Osteoblast (primary cell): ENCODE data around the gene ZFYVE9. TPM values are rescaled to one million over a fixed set of nuclear protein-coding genes. Genes with fewer than 3 reads are reported as not detected.

ENCODE experiments used
- DNase-seq: peaks from one replicate; pipeline ENCODE4 v3.0.0; 2011; ENCODE audit warnings: low spot score, mixed read lengths; ENCODE audit not compliant: insufficient read length; ENCODE audit errors: missing footprints
- H2AFZ ChIP-seq: 2 replicates; pipeline ENCODE4 v1.6.0; 2011; ENCODE audit warnings: mild to moderate bottlenecking, low read length
- H3K27ac ChIP-seq: 2 replicates; pipeline ENCODE4 v1.5.1; 2011; ENCODE audit warnings: mild to moderate bottlenecking, low read depth, low read length, moderate library complexity
- H3K27me3 ChIP-seq: 2 replicates; pipeline ENCODE4 v1.6.0; 2012; ENCODE audit warnings: mild to moderate bottlenecking, control low read depth, inconsistent platforms, low read length, moderate library complexity; ENCODE audit not compliant: insufficient read depth
- H3K36me3 ChIP-seq: 2 replicates; pipeline ENCODE4 v1.5.1; 2011; ENCODE audit warnings: mild to moderate bottlenecking, low read length, control low read depth, moderate library complexity; ENCODE audit not compliant: insufficient read depth
- H3K4me1 ChIP-seq: 2 replicates; pipeline ENCODE4 v1.5.1; 2011; ENCODE audit warnings: mild to moderate bottlenecking, low read length, control low read depth, moderate library complexity; ENCODE audit not compliant: insufficient read depth
- H3K4me2 ChIP-seq: 2 replicates; pipeline ENCODE4 v1.6.0; 2011; ENCODE audit warnings: mild to moderate bottlenecking, low read length; ENCODE audit not compliant: insufficient read depth
- H3K4me3 ChIP-seq: fragments of 200-600 bp; sonication (generic); 3 replicates; pipeline ENCODE4 v1.5.1; 2012; ENCODE audit warnings: mild to moderate bottlenecking, low read length, inconsistent platforms; ENCODE audit not compliant: insufficient read depth
- H3K79me2 ChIP-seq: 2 replicates; pipeline ENCODE4 v1.6.0; 2012; ENCODE audit warnings: mild to moderate bottlenecking, low read length, control low read depth, inconsistent platforms; ENCODE audit not compliant: insufficient read depth
- H3K9me3 ChIP-seq: 2 replicates; pipeline ENCODE4 v1.5.1; 2011; ENCODE audit warnings: low read depth, low read length, control low read depth
- H4K20me1 ChIP-seq: 2 replicates; pipeline ENCODE4 v1.6.0; 2012; ENCODE audit warnings: mild to moderate bottlenecking, low read length, control low read depth; ENCODE audit not compliant: insufficient read depth
- CTCF ChIP-seq: IDR thresholded peaks from 2 replicates; pipeline ENCODE4 v1.5.1; 2011; ENCODE audit warnings: mild to moderate bottlenecking, low read depth, low read length, moderate library complexity; ENCODE audit errors: extremely low read depth
- total RNA-seq: library from RNA; depleted of rRNA; stranded (reverse); fragments of >200 nt; gene quantifications from 2 replicates; pipeline ENCODE4 v1.2.3, GENCODE V29; 2012

ZFYVE9 gene
- total RNA-seq, 1 donor, result 38.0 TPM

GRCh38 chr1:52259886-52260285, 118.0 kb downstream of the ZFYVE9 start:
- H2AFZ ChIP-seq, result no peak overlapping the region
- H3K9me3 ChIP-seq, result no peaks in the 10 kb centered on the region
- no peak overlapping the region for H3K27ac ChIP-seq
- no peak for DNase-seq
- H4K20me1 ChIP-seq, result peaks cover 3% of the 10 kb centered on the region
- no peak overlapping the region for H3K4me3 ChIP-seq
- TF ChIP-seq CTCF, result no peak
- peaks cover 3% of the 10 kb centered on the region for H3K4me1 ChIP-seq
- no peak overlapping the region for H3K4me2 ChIP-seq
- H3K36me3 ChIP-seq, result no peaks in the 10 kb centered on the region
- no peaks in the 10 kb centered on the region for H3K27me3 ChIP-seq
- no peaks in the 10 kb centered on the region for H3K79me2 ChIP-seq

GRCh38 chr1:52263153-52263910, 121.4 kb downstream of the ZFYVE9 start:
- H4K20me1 ChIP-seq, result peaks cover 3% of the 10 kb centered on the region
- no peaks in the 10 kb centered on the region for H3K9me3 ChIP-seq
- DNase-seq, result no peak
- H2AFZ ChIP-seq, result no peak overlapping the region
- no peaks in the 10 kb centered on the region for H3K27me3 ChIP-seq
- H3K79me2 ChIP-seq, result no peaks in the 10 kb centered on the region
- H3K27ac ChIP-seq, result no peak overlapping the region
- H3K4me2 ChIP-seq, result no peak overlapping the region
- no peak overlapping the region for H3K4me3 ChIP-seq
- no peaks in the 10 kb centered on the region for H3K36me3 ChIP-seq
- no peak for TF ChIP-seq CTCF
- peaks cover 3% of the 10 kb centered on the region for H3K4me1 ChIP-seq

GRCh38 chr1:52264530-52265115, 122.7 kb downstream of the ZFYVE9 start:
- H3K27me3 ChIP-seq, result no peaks in the 10 kb centered on the region
- H3K27ac ChIP-seq, result no peak overlapping the region
- H3K9me3 ChIP-seq, result no peaks in the 10 kb centered on the region
- no peak for DNase-seq
- peaks cover 3% of the 10 kb centered on the region for H3K4me1 ChIP-seq
- H4K20me1 ChIP-seq, result peaks cover 3% of the 10 kb centered on the region
- H2AFZ ChIP-seq, result no peak overlapping the region
- no peaks in the 10 kb centered on the region for H3K36me3 ChIP-seq
- no peaks in the 10 kb centered on the region for H3K79me2 ChIP-seq
- no peak overlapping the region for H3K4me3 ChIP-seq
- TF ChIP-seq CTCF, result no peak
- no peak overlapping the region for H3K4me2 ChIP-seq

GRCh38 chr1:52266507-52266906, 124.6 kb downstream of the ZFYVE9 start:
- no peak overlapping the region for H3K4me3 ChIP-seq
- no peak overlapping the region for H2AFZ ChIP-seq
- H3K4me2 ChIP-seq, result no peak overlapping the region
- H3K9me3 ChIP-seq, result no peaks in the 10 kb centered on the region
- H3K4me1 ChIP-seq, result peaks cover 3% of the 10 kb centered on the region
- no peaks in the 10 kb centered on the region for H3K27me3 ChIP-seq
- no peaks in the 10 kb centered on the region for H4K20me1 ChIP-seq
- DNase-seq, result no peak
- TF ChIP-seq CTCF, result no peak
- no peaks in the 10 kb centered on the region for H3K79me2 ChIP-seq
- H3K36me3 ChIP-seq, result no peaks in the 10 kb centered on the region
- H3K27ac ChIP-seq, result no peak overlapping the region
